Suprapubic skin (tissue), 4 donors: Measurements from ENCODE around the gene PIP5K1A.

ENCODE experiments used
- CTCF ChIP-seq, 2 donors: fragments of 200-600 bp in 1 of 2; fragments of 450-650 bp in 1 of 2; sonication (generic) in 1 of 2; IDR thresholded peaks; one replicate each; pipeline ENCODE4 v1.5.1; 2016 to 2019; ENCODE audit warnings: antibody characterized with exemption in 2 of 2, mild to moderate bottlenecking in 1 of 2, moderate library complexity in 1 of 2
- POLR2A ChIP-seq, 2 donors: fragments of 450-650 bp; IDR thresholded peaks; one replicate each; pipeline ENCODE4 v1.6.1; 2017; ENCODE audit warnings: antibody characterized with exemption in 2 of 2, mild to moderate bottlenecking in 2 of 2, moderate library complexity in 2 of 2
- POLR2AphosphoS5 ChIP-seq, 3 donors: sonication (generic); formaldehyde crosslinking; IDR thresholded peaks; one replicate each; pipeline ENCODE4 v1.6.1; 2017; ENCODE audit warnings: antibody characterized with exemption in 3 of 3

- no peak for TF ChIP-seq CTCF (IDR thresholded peaks at IDR 0.05)
- no peak for TF ChIP-seq POLR2A (IDR thresholded peaks at IDR 0.05)
- no peak for TF ChIP-seq POLR2AphosphoS5 (IDR thresholded peaks at IDR 0.05)
Measured at GRCh38 chr1:151287767-151288500, 89.6 kb downstream of the PIP5K1A start.
